Posterior cingulate gyrus (tissue), 11 donors: ENCODE data around the gene MED13.
"Not testable (repeated sequence)": the region's sequence is repeated elsewhere in the genome, so short reads cannot be mapped to it uniquely, and the experiment has no call there.

Experiments
- DNase-seq, 10 donors: peaks; one replicate each; pipeline versions ENCODE4 v3.0.0 to v3.0.0-alpha.2; 2020 to 2021; ENCODE audit warnings: mixed read lengths in 3 of 10
- intact Hi-C: fragments of 100-400 bp; cut with DNase I; formaldehyde crosslinking; loops from one replicate; pipeline ENCODE4 v1.15.1; 2023

The MED13 gene

GRCh38 chr17:62090868-62091267 lies 25.8 kb upstream of the MED13 start:
- no peak for DNase-seq
- intact Hi-C loops, result no loop called here

- intact Hi-C loops, result no loop called here
- DNase-seq, result no peak
Observed at GRCh38 chr17:62090021-62090824, 25.1 kb upstream of the MED13 start.

- DNase-seq, result no peak
- intact Hi-C loops, result no loop called here
Observed at GRCh38 chr17:62089334-62089733, 24.3 kb upstream of the MED13 start.

GRCh38 chr17:62086737-62087136 lies 21.7 kb upstream of the MED13 start:
- intact Hi-C loops, result no loop called here

GRCh38 chr17:62085511-62086408 lies 20.7 kb upstream of the MED13 start:
- intact Hi-C loops, result no loop called here
- no peak for DNase-seq

More at GRCh38 chr17:62086737-62087136, 21.7 kb upstream of the MED13 start:
- no peak for DNase-seq

GRCh38 chr17:62084585-62084984 lies 19.5 kb upstream of the MED13 start:
- intact Hi-C loops, result no loop called here
- no peak for DNase-seq

- intact Hi-C loops, result no loop called here
- DNase-seq, result no peak
Observed at GRCh38 chr17:62083651-62084050, 18.6 kb upstream of the MED13 start.

- no peak for DNase-seq
- intact Hi-C loops, result no loop called here
Observed at GRCh38 chr17:62080647-62081046, 15.6 kb upstream of the MED13 start.

- intact Hi-C loops, result no loop called here
- DNase-seq, result no peak
Observed at GRCh38 chr17:62078009-62078408, 12.9 kb upstream of the MED13 start.

- intact Hi-C loops, result no loop called here
- DNase-seq, result no peak
Observed at GRCh38 chr17:62076864-62077788, 12.0 kb upstream of the MED13 start.

GRCh38 chr17:62075308-62075815 lies 10.3 kb upstream of the MED13 start:
- DNase-seq, result no peak
- intact Hi-C loops, result no loop called here

- intact Hi-C loops, result no loop called here
- no peak for DNase-seq
Observed at GRCh38 chr17:62073993-62074392, 8.9 kb upstream of the MED13 start.

GRCh38 chr17:62072855-62073254 lies 7.8 kb upstream of the MED13 start:
- intact Hi-C loops, DNase-seq: not testable (repeated sequence)

- DNase-seq, result no peak
- intact Hi-C loops, result no loop called here
Observed at GRCh38 chr17:62070900-62071299, 5.8 kb upstream of the MED13 start.

GRCh38 chr17:62067165-62068145 lies 2.4 kb upstream of the MED13 start:
- intact Hi-C loops, result no loop called here
- DNase-seq, result no peak

- intact Hi-C loops, result loop anchor here (1.0 kb wide), 2 partner anchors 139 to 654 kb away; partner anchors contain the start of gene INTS2
- peak; percentile 98 to 100 (median 99) for DNase-seq
Observed at GRCh38 chr17:62065611-62066468, 762 bp upstream of the MED13 start.

- no peak for DNase-seq
- intact Hi-C loops, result no loop called here
Observed at GRCh38 chr17:62064029-62064790, 868 bp downstream of the MED13 start.
